Ectodermal cell (in vitro differentiated cells): ENCODE measurements around the gene PITPNM3.

Source experiments
- H3K27ac ChIP-seq: 2 replicates; pipeline ENCODE4 v1.7.0; 2013; ENCODE audit warnings: mild to moderate bottlenecking, low read depth, low read length; ENCODE audit not compliant: insufficient read depth, poor library complexity, severe bottlenecking
- H3K27me3 ChIP-seq: 2 replicates; pipeline ENCODE4 v1.7.0; 2013; ENCODE audit warnings: mild to moderate bottlenecking, low read length; ENCODE audit not compliant: insufficient read depth, control insufficient read depth, poor library complexity, severe bottlenecking
- H3K36me3 ChIP-seq: one replicate; pipeline ENCODE4 v1.7.0; 2013; ENCODE audit warnings: low read length; ENCODE audit not compliant: control insufficient read depth, insufficient read depth
- H3K4me1 ChIP-seq: one replicate; pipeline ENCODE4 v1.7.0; 2013; ENCODE audit warnings: low read length; ENCODE audit not compliant: control insufficient read depth, insufficient read depth
- H3K4me3 ChIP-seq: 2 replicates; pipeline ENCODE4 v1.7.0; 2013; ENCODE audit warnings: low read depth, low read length, control low read depth; ENCODE audit not compliant: insufficient read depth
- H3K9me3 ChIP-seq: 2 replicates; pipeline ENCODE4 v1.7.0; 2013; ENCODE audit warnings: mild to moderate bottlenecking, low read length, moderate library complexity; ENCODE audit not compliant: control insufficient read depth
- WGBS, 2 experiments: methylation state at CpG; one replicate each; pipeline ENCODE4 v1.1.7; 2013; ENCODE audit warnings: missing lambda C conversion rate in 2 of 2; 5-methylcytosine and 5-hydroxymethylcytosine counted together

Gene PITPNM3

DNA sequence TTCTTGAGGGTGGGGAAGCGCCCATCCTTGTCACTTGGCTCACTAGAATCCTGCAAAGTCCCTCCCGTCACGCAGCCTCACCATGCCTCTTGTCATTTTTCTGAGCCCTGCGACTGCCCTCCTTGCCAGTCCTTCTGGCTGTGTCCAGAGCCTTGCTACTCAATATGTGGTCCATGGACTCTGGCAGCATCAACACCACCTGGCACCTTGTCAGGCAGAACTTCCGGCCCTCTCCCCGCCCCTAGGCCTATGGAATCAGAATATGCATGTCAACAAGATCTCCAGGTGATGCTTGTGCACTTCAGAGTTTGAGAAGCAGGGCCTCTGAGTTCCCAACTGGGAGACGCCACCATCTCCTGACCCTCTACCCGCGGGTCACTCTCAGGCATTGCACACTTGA, 100.0 kb downstream of the PITPNM3 start:
- no peaks in the 10 kb centered on the region for H3K36me3 ChIP-seq
- H3K4me1 ChIP-seq, result peaks cover 44% of the 10 kb centered on the region
- no peak overlapping the region for H3K27ac ChIP-seq
- no peaks in the 10 kb centered on the region for H3K27me3 ChIP-seq
- H3K9me3 ChIP-seq, result no peaks in the 10 kb centered on the region
- WGBS, 2 experiments, result 87 to 90% methylated on average over 9 of the region's 9 CpGs
- no peak overlapping the region for H3K4me3 ChIP-seq

DNA sequence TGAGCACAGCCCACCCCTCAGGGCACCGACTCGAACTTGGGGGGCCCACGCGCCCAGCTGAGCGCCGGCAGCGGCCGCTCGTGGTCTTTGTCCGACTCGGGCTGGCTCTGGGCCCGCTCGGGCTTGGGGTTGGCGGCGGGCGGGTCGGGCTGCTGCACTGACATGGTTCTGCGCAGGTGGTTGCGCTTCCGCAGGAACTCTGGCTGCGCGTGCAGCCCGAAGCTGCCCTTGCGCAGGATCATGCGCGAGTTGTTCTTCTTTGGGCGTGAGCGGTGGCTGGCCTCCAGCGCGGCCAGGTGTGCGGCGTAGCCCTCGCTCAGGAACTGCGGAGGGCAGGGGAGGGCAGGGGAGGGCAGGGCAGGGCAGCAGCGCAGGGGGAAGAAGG, 101.0 kb downstream of the PITPNM3 start:
- no peaks in the 10 kb centered on the region for H3K36me3 ChIP-seq
- 2% methylated on average over 34 of the region's 35 CpGs for WGBS, 2 experiments
- H3K9me3 ChIP-seq, result no peaks in the 10 kb centered on the region
- H3K4me1 ChIP-seq, result peaks cover 44% of the 10 kb centered on the region
- H3K27me3 ChIP-seq, result no peaks in the 10 kb centered on the region
- H3K27ac ChIP-seq, result no peak overlapping the region
- peak overlapping the region; percentile 45 for H3K4me3 ChIP-seq

DNA sequence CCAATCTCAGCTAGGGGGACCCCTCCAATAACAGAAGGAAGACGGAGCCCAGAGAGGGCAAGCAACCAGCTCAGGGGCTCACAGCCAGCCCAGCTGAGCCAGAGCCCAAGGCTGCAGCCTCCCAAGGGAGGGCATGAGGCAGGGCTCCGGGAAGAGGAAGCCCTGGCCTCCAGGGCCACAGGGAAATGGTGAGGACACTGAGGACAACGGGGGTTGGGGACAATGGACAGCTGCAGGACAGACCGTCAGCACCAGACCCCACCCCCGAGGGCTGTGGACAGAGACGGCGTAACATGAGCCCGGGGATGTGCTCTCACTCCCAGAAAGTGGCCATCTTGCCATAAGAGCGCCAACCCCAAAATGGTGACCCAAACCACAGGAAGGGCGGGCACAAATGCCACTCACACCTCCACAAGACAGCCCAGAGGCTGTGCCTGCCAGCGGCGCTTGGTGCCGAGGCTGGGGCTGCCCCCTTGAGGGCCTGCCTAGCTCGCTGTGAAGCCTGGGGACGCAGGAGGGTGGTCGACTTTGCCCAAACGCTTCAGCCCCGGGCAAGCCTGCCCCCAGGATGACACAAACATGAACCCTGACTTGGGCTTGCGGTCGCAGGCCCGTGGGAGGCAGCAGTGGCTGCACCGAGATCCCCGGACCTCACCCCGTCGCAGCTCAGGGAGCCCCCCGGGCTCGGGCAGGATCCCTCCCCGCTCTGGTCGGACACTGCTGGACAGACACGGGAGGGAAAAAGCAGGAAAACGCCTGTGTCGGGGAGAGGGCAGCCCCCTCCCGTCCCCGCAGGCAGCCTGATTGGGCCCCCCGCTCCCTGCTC, 101.6 kb downstream of the PITPNM3 start:
- H3K4me1 ChIP-seq, result peaks cover 44% of the 10 kb centered on the region
- H3K27me3 ChIP-seq, result no peaks in the 10 kb centered on the region
- 9 to 10% methylated on average over 35 of the region's 35 CpGs for whole genome bisulfite sequencing, 2 experiments
- H3K36me3 ChIP-seq, result peaks cover 4% of the 10 kb centered on the region
- H3K9me3 ChIP-seq, result no peaks in the 10 kb centered on the region
- H3K27ac ChIP-seq, result no peak overlapping the region
- peak overlapping the region; percentile 45 for H3K4me3 ChIP-seq

- WGBS, 2 experiments, result 81 to 82% methylated on average over 14 of the region's 14 CpGs
- Histone ChIP-seq H3K27ac (peak overlapping the region; percentile 23), H3K27me3 (no peaks in the 10 kb centered on the region), H3K4me1 (peaks cover 42% of the 10 kb centered on the region), H3K36me3 (peaks cover 15% of the 10 kb centered on the region), H3K4me3 (no peak overlapping the region), H3K9me3 (no peaks in the 10 kb centered on the region)
These were observed 102.9 kb downstream of the PITPNM3 start for GRCh38 chr17:6453279-6454024.

DNA sequence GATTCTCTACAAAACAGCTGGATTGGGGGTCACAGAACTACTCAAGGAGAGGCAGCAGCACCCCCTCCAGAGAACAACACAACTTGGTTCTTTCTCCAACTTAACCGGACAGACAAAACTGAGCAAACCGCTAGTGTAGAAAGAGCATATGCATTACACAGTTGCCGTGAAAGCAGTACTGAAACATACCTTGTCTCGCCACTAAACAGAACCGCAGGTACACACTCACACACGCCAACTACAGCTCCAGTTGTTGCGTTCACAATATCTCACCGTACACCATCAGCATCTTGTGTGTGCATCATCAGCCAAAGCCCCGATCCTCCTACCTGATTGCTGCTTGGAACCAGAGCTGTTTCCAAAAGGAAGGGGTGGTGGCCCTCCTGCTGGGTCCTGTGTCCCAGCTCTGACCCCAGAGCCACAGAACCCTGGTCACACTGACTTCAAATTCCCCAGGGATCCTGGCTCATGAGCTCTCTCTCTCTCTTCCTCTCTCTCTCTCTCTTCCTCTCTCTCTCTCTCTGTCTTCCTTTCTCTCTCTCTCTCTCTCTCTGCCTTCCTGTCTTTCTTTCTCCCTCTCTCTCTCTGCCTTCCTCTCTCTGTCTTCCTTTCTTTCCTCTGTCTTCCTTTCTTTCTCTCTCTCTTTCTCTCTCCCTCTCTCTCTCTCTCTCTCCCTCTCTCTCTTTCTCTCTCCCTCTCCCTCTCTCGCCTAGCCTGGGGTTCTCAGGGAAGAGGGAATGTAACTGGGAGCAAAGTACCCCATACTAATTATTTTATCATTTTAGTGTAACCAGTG, 103.7 kb downstream of the PITPNM3 start:
- Histone ChIP-seq H3K36me3 (peaks cover 18% of the 10 kb centered on the region), H3K27me3 (no peaks in the 10 kb centered on the region), H3K4me1 (peaks cover 34% of the 10 kb centered on the region), H3K27ac (no peak overlapping the region), H3K9me3 (no peaks in the 10 kb centered on the region), H3K4me3 (no peak overlapping the region)
- WGBS, 2 experiments, result 89 to 94% methylated on average over 9 of the region's 10 CpGs

- Histone ChIP-seq H3K27ac (no peak overlapping the region), H3K27me3 (no peaks in the 10 kb centered on the region), H3K4me1 (peaks cover 32% of the 10 kb centered on the region), H3K4me3 (no peak overlapping the region), H3K36me3 (peaks cover 26% of the 10 kb centered on the region), H3K9me3 (no peaks in the 10 kb centered on the region)
- 55 to 60% methylated on average over 10 to 12 of the region's 12 CpGs for WGBS, 2 experiments
These were observed 105.2 kb downstream of the PITPNM3 start for GRCh38 chr17:6450926-6451832.

DNA sequence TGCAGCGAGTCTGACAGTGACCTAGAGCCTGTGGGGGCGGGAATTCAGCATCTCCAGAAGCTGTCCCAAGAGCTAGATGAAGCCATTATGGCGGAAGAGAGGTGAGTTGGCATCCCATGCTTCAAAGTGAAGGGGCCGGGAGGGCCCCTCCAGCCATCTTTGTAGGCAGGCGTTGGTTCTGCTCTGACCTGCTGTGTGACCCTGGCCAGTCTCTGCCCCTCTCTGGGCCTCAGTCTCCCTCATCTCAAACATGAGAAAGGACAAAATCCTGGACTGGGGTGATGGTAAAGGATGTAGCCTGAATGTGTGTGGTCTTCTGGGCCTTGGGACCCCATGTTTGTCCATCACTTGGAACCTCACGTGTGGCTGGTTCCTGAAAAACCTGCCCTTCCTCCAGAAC, 107.0 kb downstream of the PITPNM3 start:
- H3K36me3 ChIP-seq, result peaks cover 31% of the 10 kb centered on the region
- H3K27ac ChIP-seq, result no peak overlapping the region
- H3K27me3 ChIP-seq, result no peaks in the 10 kb centered on the region
- peaks cover 44% of the 10 kb centered on the region for H3K4me1 ChIP-seq
- 94 to 95% methylated on average over 6 of the region's 6 CpGs for WGBS, 2 experiments
- no peak overlapping the region for H3K4me3 ChIP-seq
- H3K9me3 ChIP-seq, result no peaks in the 10 kb centered on the region

GRCh38 chr17:6448473-6448872, 107.9 kb downstream of the PITPNM3 start:
- Histone ChIP-seq H3K27ac (no peak overlapping the region), H3K4me1 (peaks cover 36% of the 10 kb centered on the region), H3K27me3 (no peaks in the 10 kb centered on the region), H3K36me3 (peaks cover 31% of the 10 kb centered on the region), H3K4me3 (no peak overlapping the region), H3K9me3 (no peaks in the 10 kb centered on the region)
- 95 to 96% methylated on average over 6 of the region's 6 CpGs for WGBS, 2 experiments

DNA sequence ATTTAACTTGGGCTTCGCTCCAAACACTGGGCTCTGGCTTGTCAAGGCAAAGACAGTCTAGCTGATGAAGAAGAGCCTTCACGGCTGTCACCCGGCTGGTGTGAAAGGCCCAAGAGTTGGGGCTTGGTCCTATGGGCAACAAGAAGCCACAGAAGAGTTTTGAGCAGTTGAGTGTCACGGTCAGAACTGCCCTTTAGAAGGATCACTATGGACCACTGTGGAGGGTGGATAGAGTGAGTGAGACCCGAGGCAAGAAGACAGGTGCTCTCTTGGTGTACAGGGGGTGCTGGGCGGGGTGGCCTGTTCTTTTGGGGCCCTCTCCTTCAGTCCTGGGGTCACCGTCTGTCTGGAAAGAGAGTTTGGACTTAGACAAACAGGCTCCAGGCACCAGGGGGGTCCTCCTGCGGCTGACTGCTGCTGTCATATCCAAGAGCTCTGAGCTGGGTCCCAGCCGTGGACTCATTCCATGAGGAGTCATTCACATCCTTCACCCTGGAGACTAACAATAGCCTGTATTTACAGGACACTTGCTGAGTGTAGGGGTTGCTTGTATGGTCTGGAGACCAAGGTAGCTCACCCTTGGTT, 109.7 kb downstream of the PITPNM3 start:
- Histone ChIP-seq H3K4me1 (peaks cover 20% of the 10 kb centered on the region), H3K27ac (no peak overlapping the region), H3K36me3 (peaks cover 31% of the 10 kb centered on the region), H3K9me3 (no peaks in the 10 kb centered on the region), H3K4me3 (no peak overlapping the region), H3K27me3 (no peaks in the 10 kb centered on the region)
- 94 to 95% methylated on average over 9 of the region's 9 CpGs for WGBS, 2 experiments
